Measurements from ENCODE around the gene DNAJB11.
A peak's percentile ranks its signal among the peaks of the same experiment; 100 is the strongest.

The DNAJB11 gene

GRCh38 chr3:186589856-186590579, 19.5 kb downstream of the DNAJB11 start:
- H3K9ac ChIP-seq (ENCODE audit: low read depth, low read length, poor library complexity, severe bottlenecking) = no peak overlapping the region
- TF ChIP-seq CTCF (conservative IDR thresholded peaks at IDR 0.05; ENCODE audit: low read length) (no peak), EZH2phosphoT487 (IDR thresholded peaks at IDR 0.05; ENCODE audit: borderline replicate concordance) (no peak)
- no peaks in the 10 kb centered on the region for H3K27me3 ChIP-seq (ENCODE audit: insufficient read depth, low read length, poor library complexity, severe bottlenecking)
- peaks cover 7% of the 10 kb centered on the region for H3K4me1 ChIP-seq (ENCODE audit: insufficient read depth, low read length, poor library complexity, severe bottlenecking)
- H3F3A ChIP-seq (ENCODE audit: low read depth) = no peaks in the 10 kb centered on the region
- no peaks in the 10 kb centered on the region for H3K9me3 ChIP-seq (ENCODE audit: insufficient read depth, low read depth, low read length)
- peaks cover 12% of the 10 kb centered on the region; the same call in 1 of the 2 replicates for H3K36me3 ChIP-seq (ENCODE audit: insufficient read depth, low read length)
- H3K4me3 ChIP-seq (ENCODE audit: low read length, poor library complexity, severe bottlenecking) = no peak overlapping the region
- H4K20me1 ChIP-seq (ENCODE audit: insufficient read depth, low read length, poor library complexity, severe bottlenecking) = no peaks in the 10 kb centered on the region
- H2AFZ ChIP-seq (ENCODE audit: low read length) = no peak overlapping the region
- H3K79me2 ChIP-seq (ENCODE audit: insufficient read depth, low read length) = no peaks in the 10 kb centered on the region
- no peaks in the 10 kb centered on the region for H3K9me2 ChIP-seq (replicated peaks; ENCODE audit: low read depth, low read length)
- H3K4me2 ChIP-seq (ENCODE audit: low read depth, low read length, poor library complexity, severe bottlenecking) = peak overlapping the region; percentile 0

GRCh38 chr3:186590580-186591295, 20.2 kb downstream of the DNAJB11 start:
- Histone ChIP-seq H3K4me3 (ENCODE audit: low read length, poor library complexity, severe bottlenecking) (no peak overlapping the region), H3K9ac (ENCODE audit: low read depth, low read length, poor library complexity, severe bottlenecking) (no peak overlapping the region), H3K36me3 (ENCODE audit: insufficient read depth, low read length) (peaks cover 5% of the 10 kb centered on the region; the same call in 1 of the 2 replicates), H3K4me2 (ENCODE audit: low read depth, low read length, poor library complexity, severe bottlenecking) (no peak overlapping the region), H3F3A (ENCODE audit: low read depth) (no peaks in the 10 kb centered on the region), H2AFZ (ENCODE audit: low read length) (no peak overlapping the region), H3K79me2 (ENCODE audit: insufficient read depth, low read length) (no peaks in the 10 kb centered on the region), H3K9me2 (replicated peaks; ENCODE audit: low read depth, low read length) (no peaks in the 10 kb centered on the region), H3K4me1 (ENCODE audit: insufficient read depth, low read length, poor library complexity, severe bottlenecking) (peaks cover 7% of the 10 kb centered on the region), H4K20me1 (ENCODE audit: insufficient read depth, low read length, poor library complexity, severe bottlenecking) (no peaks in the 10 kb centered on the region), H3K9me3 (ENCODE audit: insufficient read depth, low read depth, low read length) (no peaks in the 10 kb centered on the region), H3K27me3 (ENCODE audit: insufficient read depth, low read length, poor library complexity, severe bottlenecking) (no peaks in the 10 kb centered on the region)
- TF ChIP-seq EZH2phosphoT487 (IDR thresholded peaks at IDR 0.05; ENCODE audit: borderline replicate concordance) (no peak), CTCF (conservative IDR thresholded peaks at IDR 0.05; ENCODE audit: low read length) (no peak)

DNA sequence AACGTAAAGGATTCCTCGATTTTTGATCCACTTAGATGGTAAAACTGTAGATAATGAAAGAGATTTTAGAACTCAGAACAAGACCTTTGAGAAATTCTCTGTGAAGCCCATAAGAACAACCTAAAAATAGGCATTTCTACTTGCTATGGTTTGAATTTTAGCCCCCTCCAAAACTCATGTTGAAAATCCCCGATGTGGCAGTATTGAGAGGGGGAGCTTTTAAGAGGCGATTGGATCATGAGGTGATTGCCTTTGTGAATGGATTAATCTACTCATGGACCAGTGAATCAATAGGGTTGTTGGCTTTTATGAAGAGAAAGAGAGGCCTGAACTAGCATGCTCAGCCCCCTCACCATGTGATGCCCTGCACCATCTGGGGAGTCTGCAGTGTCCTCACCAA, 22.2 kb downstream of the DNAJB11 start:
- H3K4me3 ChIP-seq (ENCODE audit: low read length, poor library complexity, severe bottlenecking) = no peak overlapping the region
- H3K36me3 ChIP-seq (ENCODE audit: insufficient read depth, low read length) = no peaks in the 10 kb centered on the region
- no peaks in the 10 kb centered on the region for H4K20me1 ChIP-seq (ENCODE audit: insufficient read depth, low read length, poor library complexity, severe bottlenecking)
- no peak overlapping the region for H3K9ac ChIP-seq (ENCODE audit: low read depth, low read length, poor library complexity, severe bottlenecking)
- no peak for TF ChIP-seq CTCF (conservative IDR thresholded peaks at IDR 0.05; ENCODE audit: low read length)
- TF ChIP-seq EZH2phosphoT487 (IDR thresholded peaks at IDR 0.05; ENCODE audit: borderline replicate concordance) = no peak
- no peak overlapping the region for H2AFZ ChIP-seq (ENCODE audit: low read length)
- H3K9me2 ChIP-seq (replicated peaks; ENCODE audit: low read depth, low read length) = no peaks in the 10 kb centered on the region
- H3F3A ChIP-seq (ENCODE audit: low read depth) = no peaks in the 10 kb centered on the region
- peaks cover 7% of the 10 kb centered on the region for H3K4me1 ChIP-seq (ENCODE audit: insufficient read depth, low read length, poor library complexity, severe bottlenecking)
- H3K27me3 ChIP-seq (ENCODE audit: insufficient read depth, low read length, poor library complexity, severe bottlenecking) = no peaks in the 10 kb centered on the region
- no peaks in the 10 kb centered on the region for H3K9me3 ChIP-seq (ENCODE audit: insufficient read depth, low read depth, low read length)
- no peak overlapping the region for H3K4me2 ChIP-seq (ENCODE audit: low read depth, low read length, poor library complexity, severe bottlenecking)
- H3K79me2 ChIP-seq (ENCODE audit: insufficient read depth, low read length) = no peaks in the 10 kb centered on the region

Data from Loucy (cell line).